Endodermal cell (in vitro differentiated cells): ENCODE measurements around the gene BAIAP2. TPM values are rescaled to one million over a fixed set of nuclear protein-coding genes. Genes with fewer than 3 reads are reported as not detected.

Source experiments
- DNase-seq: peaks from one replicate; pipeline ENCODE4 v3.0.0-alpha.2; 2017
- H3K27ac ChIP-seq: 2 replicates; pipeline ENCODE4 v1.5.1; 2013; ENCODE audit warnings: mild to moderate bottlenecking, low read depth, low read length, moderate library complexity
- H3K27me3 ChIP-seq: 2 replicates; pipeline ENCODE4 v1.6.1; 2013; ENCODE audit warnings: mild to moderate bottlenecking, low read length, moderate library complexity; ENCODE audit not compliant: insufficient read depth, control insufficient read depth, poor library complexity, severe bottlenecking
- H3K36me3 ChIP-seq: 2 replicates; pipeline ENCODE4 v1.7.0; 2013; ENCODE audit warnings: mild to moderate bottlenecking, low read length, moderate library complexity; ENCODE audit not compliant: control insufficient read depth, insufficient read depth
- H3K4me1 ChIP-seq: one replicate; pipeline ENCODE4 v1.7.0; 2013; ENCODE audit warnings: low read length; ENCODE audit not compliant: control insufficient read depth, insufficient read depth
- H3K4me3 ChIP-seq: 2 replicates; pipeline ENCODE4 v1.5.1; 2013; ENCODE audit warnings: mild to moderate bottlenecking, low read length, moderate library complexity
- H3K9ac ChIP-seq: 2 replicates; pipeline ENCODE4 v1.6.1; 2013; ENCODE audit warnings: mild to moderate bottlenecking, low read length, moderate library complexity; ENCODE audit not compliant: poor library complexity, severe bottlenecking; ENCODE audit errors: extremely low read depth
- H3K9me3 ChIP-seq: 2 replicates; pipeline ENCODE4 v1.6.1; 2013; ENCODE audit warnings: mild to moderate bottlenecking, low read length, moderate library complexity; ENCODE audit not compliant: control insufficient read depth
- H3K27ac Mint-ChIP-seq: 2 replicates; pipeline ENCODE4 v1.8.0; 2020; ENCODE audit warnings: mixed read lengths
- H3K27me3 Mint-ChIP-seq: 2 replicates; pipeline ENCODE4 v1.8.0; 2021; ENCODE audit warnings: mild to moderate bottlenecking, mixed read lengths; ENCODE audit not compliant: insufficient read depth
- H3K36me3 Mint-ChIP-seq: 2 replicates; pipeline ENCODE4 v1.8.0; 2020; ENCODE audit warnings: low read depth, mixed read lengths
- H3K4me1 Mint-ChIP-seq: 2 replicates; pipeline ENCODE4 v1.8.0; 2020; ENCODE audit warnings: mixed read lengths
- H3K4me3 Mint-ChIP-seq: 2 replicates; pipeline ENCODE4 v1.8.0; 2020; ENCODE audit warnings: mild to moderate bottlenecking, moderate library complexity, mixed read lengths
- H3K9me3 Mint-ChIP-seq: 2 replicates; pipeline ENCODE4 v1.8.0; 2020; ENCODE audit warnings: mild to moderate bottlenecking, mixed read lengths
- CTCF ChIP-seq: fragments of 200-600 bp; sonication (generic); conservative IDR thresholded peaks from 2 replicates; pipeline ENCODE4 v1.5.0; 2021; ENCODE audit warnings: antibody characterized with exemption, mild to moderate bottlenecking
- WGBS, 2 experiments: methylation state at CpG; one replicate each; pipeline versions ENCODE4 v1.1.5 to v1.1.7; 2013; ENCODE audit warnings: missing lambda C conversion rate in 2 of 2, mixed read lengths in 1 of 2; ENCODE audit not compliant: insufficient coverage in 1 of 2, insufficient read length in 1 of 2; 5-methylcytosine and 5-hydroxymethylcytosine counted together
- total RNA-seq, 2 donors: library from RNA; stranded (reverse); fragmentation: NEBNext Ultra II Directional in 1 of 2; extraction: Animal tissue kit (Norgen Biotek cat#: 25700) in 1 of 2; gene quantifications; 2 replicates in 1 of 2; 3 replicates in 1 of 2; pipeline ENCODE4 v1.2.1, GENCODE V29; 2021

Gene BAIAP2
- total RNA-seq, 2 donors from 2014 or later, result 24.9 to 32.7 TPM

- no peak overlapping the region for H3K27ac Mint-ChIP-seq
- WGBS, 2 experiments, result 91 to 96% methylated on average over 14 of the region's 14 CpGs
- no peak for TF ChIP-seq CTCF
- H3K9me3 ChIP-seq, result no peaks in the 10 kb centered on the region
- H3K36me3 Mint-ChIP-seq, result no peaks in the 10 kb centered on the region
- H3K4me1 ChIP-seq, result no peaks in the 10 kb centered on the region
- H3K4me3 ChIP-seq, result no peak overlapping the region
- H3K9me3 Mint-ChIP-seq, result no peaks in the 10 kb centered on the region
- no peaks in the 10 kb centered on the region for H3K27me3 Mint-ChIP-seq
- H3K4me3 Mint-ChIP-seq, result no peak overlapping the region
- H3K36me3 ChIP-seq, result no peaks in the 10 kb centered on the region
- H3K9ac ChIP-seq, result no peak overlapping the region
- H3K27ac ChIP-seq, result no peak overlapping the region
- H3K27me3 ChIP-seq, result no peaks in the 10 kb centered on the region
- DNase-seq, result no peak
- H3K4me1 Mint-ChIP-seq, result no peaks in the 10 kb centered on the region
These were observed 93.4 kb downstream of the BAIAP2 start for GRCh38 chr17:81128338-81128737.

GRCh38 chr17:81128774-81129173 lies 93.8 kb downstream of the BAIAP2 start:
- Histone ChIP-seq H3K27ac (no peak overlapping the region), H3K4me3 (no peak overlapping the region), H3K36me3 (no peaks in the 10 kb centered on the region), H3K27me3 (no peaks in the 10 kb centered on the region), H3K4me1 (no peaks in the 10 kb centered on the region), H3K9ac (no peak overlapping the region), H3K9me3 (no peaks in the 10 kb centered on the region)
- H3K9me3 Mint-ChIP-seq, result no peaks in the 10 kb centered on the region
- H3K27me3 Mint-ChIP-seq, result no peaks in the 10 kb centered on the region
- TF ChIP-seq CTCF, result no peak
- DNase-seq, result no peak
- no peaks in the 10 kb centered on the region for H3K36me3 Mint-ChIP-seq
- 93 to 94% methylated on average over 19 to 23 of the region's 23 CpGs for WGBS, 2 experiments
- no peaks in the 10 kb centered on the region for H3K4me1 Mint-ChIP-seq
- no peak overlapping the region for H3K4me3 Mint-ChIP-seq
- H3K27ac Mint-ChIP-seq, result no peak overlapping the region

- H3K27me3 ChIP-seq, result no peaks in the 10 kb centered on the region
- peak; percentile 80 for DNase-seq
- H3K4me1 ChIP-seq, result no peaks in the 10 kb centered on the region
- no peak overlapping the region for H3K27ac ChIP-seq
- H3K9me3 Mint-ChIP-seq, result no peaks in the 10 kb centered on the region
- H3K4me3 ChIP-seq, result no peak overlapping the region
- H3K36me3 ChIP-seq, result no peaks in the 10 kb centered on the region
- H3K27ac Mint-ChIP-seq, result no peak overlapping the region
- H3K9me3 ChIP-seq, result no peaks in the 10 kb centered on the region
- TF ChIP-seq CTCF, result peak; percentile 61
- no peaks in the 10 kb centered on the region for H3K27me3 Mint-ChIP-seq
- H3K9ac ChIP-seq, result no peak overlapping the region
- H3K4me3 Mint-ChIP-seq, result no peak overlapping the region
- H3K4me1 Mint-ChIP-seq, result no peaks in the 10 kb centered on the region
- no peaks in the 10 kb centered on the region for H3K36me3 Mint-ChIP-seq
- 90% methylated on average over 9 to 11 of the region's 11 CpGs for WGBS, 2 experiments
These were observed 94.3 kb downstream of the BAIAP2 start for GRCh38 chr17:81129289-81129688.
